Glutamatergic neuron (in vitro differentiated cells): ENCODE results near the gene DDX20. TPM values are rescaled to one million over a fixed set of nuclear protein-coding genes. Genes with fewer than 3 reads are reported as not detected.

Experiments
- DNase-seq: peaks from one replicate; pipeline ENCODE4 v3.0.0; 2022
- H3K27ac Mint-ChIP-seq: one replicate; pipeline ENCODE4 v1.8.0; 2020; ENCODE audit warnings: mild to moderate bottlenecking, mixed read lengths, inconsistent platforms; ENCODE audit not compliant: unreplicated experiment
- H3K27me3 Mint-ChIP-seq: one replicate; pipeline ENCODE4 v1.8.0; 2020; ENCODE audit warnings: mild to moderate bottlenecking, moderate library complexity, mixed read lengths, inconsistent platforms; ENCODE audit not compliant: unreplicated experiment
- H3K36me3 Mint-ChIP-seq: one replicate; pipeline ENCODE4 v1.8.0; 2020; ENCODE audit warnings: mild to moderate bottlenecking, mixed read lengths, inconsistent platforms; ENCODE audit not compliant: unreplicated experiment
- H3K4me1 Mint-ChIP-seq: one replicate; pipeline ENCODE4 v1.8.0; 2020; ENCODE audit warnings: mild to moderate bottlenecking, low read depth, mixed read lengths, inconsistent platforms; ENCODE audit not compliant: unreplicated experiment
- H3K4me3 Mint-ChIP-seq: one replicate; pipeline ENCODE4 v1.8.0; 2020; ENCODE audit warnings: mild to moderate bottlenecking, mixed read lengths, inconsistent platforms; ENCODE audit not compliant: unreplicated experiment
- H3K9me3 Mint-ChIP-seq: one replicate; pipeline ENCODE4 v1.8.0; 2020; ENCODE audit warnings: mild to moderate bottlenecking, moderate library complexity, mixed read lengths, inconsistent platforms; ENCODE audit not compliant: unreplicated experiment
- total RNA-seq: library from RNA; stranded (reverse); fragmentation: NEBNext Ultra II Directional; extraction: Animal tissue kit (Norgen Biotek cat#: 25700); gene quantifications from one replicate; pipeline ENCODE4 v1.2.1, GENCODE V29; 2021; ENCODE audit not compliant: unreplicated experiment
- TF ChIP-seq, protein P1 (sequence below): fragments of 200-600 bp; sonication (generic); IDR thresholded peaks from one replicate; pipeline ENCODE4 v1.5.0; 2021; ENCODE audit not compliant: partially characterized antibody, unreplicated experiment

Gene DDX20
- total RNA-seq, 1 donor from 2014 or later = 17.3 TPM

GRCh38 chr1:111733183-111733991 is 22.3 kb upstream of the DDX20 start:
- Mint-ChIP-seq H3K4me3 (no peak overlapping the region), H3K36me3 (peaks cover 14% of the 10 kb centered on the region), H3K27me3 (peaks cover 44% of the 10 kb centered on the region), H3K9me3 (peaks cover 33% of the 10 kb centered on the region), H3K27ac (no peak overlapping the region), H3K4me1 (peaks cover 57% of the 10 kb centered on the region)
- TF ChIP-seq, protein P1, sequence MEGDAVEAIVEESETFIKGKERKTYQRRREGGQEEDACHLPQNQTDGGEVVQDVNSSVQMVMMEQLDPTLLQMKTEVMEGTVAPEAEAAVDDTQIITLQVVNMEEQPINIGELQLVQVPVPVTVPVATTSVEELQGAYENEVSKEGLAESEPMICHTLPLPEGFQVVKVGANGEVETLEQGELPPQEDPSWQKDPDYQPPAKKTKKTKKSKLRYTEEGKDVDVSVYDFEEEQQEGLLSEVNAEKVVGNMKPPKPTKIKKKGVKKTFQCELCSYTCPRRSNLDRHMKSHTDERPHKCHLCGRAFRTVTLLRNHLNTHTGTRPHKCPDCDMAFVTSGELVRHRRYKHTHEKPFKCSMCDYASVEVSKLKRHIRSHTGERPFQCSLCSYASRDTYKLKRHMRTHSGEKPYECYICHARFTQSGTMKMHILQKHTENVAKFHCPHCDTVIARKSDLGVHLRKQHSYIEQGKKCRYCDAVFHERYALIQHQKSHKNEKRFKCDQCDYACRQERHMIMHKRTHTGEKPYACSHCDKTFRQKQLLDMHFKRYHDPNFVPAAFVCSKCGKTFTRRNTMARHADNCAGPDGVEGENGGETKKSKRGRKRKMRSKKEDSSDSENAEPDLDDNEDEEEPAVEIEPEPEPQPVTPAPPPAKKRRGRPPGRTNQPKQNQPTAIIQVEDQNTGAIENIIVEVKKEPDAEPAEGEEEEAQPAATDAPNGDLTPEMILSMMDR = no peak
- DNase-seq = peak; percentile 76

DNA sequence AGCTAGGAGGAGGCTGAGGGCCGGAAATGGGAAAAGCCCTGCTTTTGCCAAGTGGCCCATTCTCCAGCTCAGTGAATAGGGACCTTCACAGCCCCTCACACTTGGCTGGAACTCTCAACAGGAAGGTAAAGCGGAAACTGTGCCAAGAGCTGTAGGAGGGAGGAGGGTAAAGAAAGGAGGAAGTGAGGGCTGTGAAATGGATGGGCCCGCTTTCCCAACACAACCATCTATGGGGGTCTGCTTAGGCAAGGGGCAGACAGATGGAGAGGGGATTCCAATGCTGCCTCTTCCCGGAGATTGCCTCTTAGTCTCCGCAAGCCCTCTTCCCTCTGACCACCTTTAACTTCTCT is 21.7 kb upstream of the DDX20 start:
- peaks cover 14% of the 10 kb centered on the region for H3K36me3 Mint-ChIP-seq
- DNase-seq = no peak
- no peak overlapping the region for H3K27ac Mint-ChIP-seq
- TF ChIP-seq, protein P1 = no peak
- peaks cover 42% of the 10 kb centered on the region for H3K27me3 Mint-ChIP-seq
- H3K4me3 Mint-ChIP-seq = no peak overlapping the region
- H3K9me3 Mint-ChIP-seq = peaks cover 33% of the 10 kb centered on the region
- peaks cover 52% of the 10 kb centered on the region for H3K4me1 Mint-ChIP-seq

DNA sequence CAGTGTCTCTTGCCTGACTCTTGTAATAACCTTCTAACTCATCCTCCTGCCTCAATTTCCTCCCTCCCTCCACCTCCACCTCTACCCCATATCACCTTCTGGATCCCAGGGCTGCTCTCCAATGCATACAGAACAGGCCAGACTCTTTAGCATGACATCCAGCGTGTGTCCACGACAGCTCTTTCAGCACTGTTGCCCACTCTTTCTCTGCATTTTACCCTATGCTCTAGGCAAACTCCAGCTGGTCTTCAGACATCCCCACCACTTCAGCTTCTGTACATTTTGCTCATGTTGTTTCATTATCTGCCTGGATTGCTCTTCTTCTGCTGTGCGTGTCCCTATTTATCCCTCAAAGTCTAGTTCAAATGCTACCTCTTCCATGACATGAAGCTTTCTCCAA is 21.3 kb upstream of the DDX20 start:
- Mint-ChIP-seq H3K27me3 (peaks cover 39% of the 10 kb centered on the region), H3K4me3 (no peak overlapping the region), H3K27ac (no peak overlapping the region), H3K36me3 (peaks cover 14% of the 10 kb centered on the region), H3K9me3 (peaks cover 32% of the 10 kb centered on the region), H3K4me1 (peaks cover 47% of the 10 kb centered on the region)
- no peak for DNase-seq
- TF ChIP-seq, protein P1 = no peak

GRCh38 chr1:111734856-111735255 is 20.8 kb upstream of the DDX20 start:
- Mint-ChIP-seq H3K9me3 (peaks cover 35% of the 10 kb centered on the region), H3K4me3 (no peak overlapping the region), H3K36me3 (peaks cover 14% of the 10 kb centered on the region), H3K4me1 (peaks cover 44% of the 10 kb centered on the region), H3K27ac (no peak overlapping the region), H3K27me3 (peaks cover 41% of the 10 kb centered on the region)
- DNase-seq = no peak
- TF ChIP-seq, protein P1 = no peak

- TF ChIP-seq, protein P1 = no peak
- no peak overlapping the region for H3K4me3 Mint-ChIP-seq
- no peak overlapping the region for H3K27ac Mint-ChIP-seq
- H3K27me3 Mint-ChIP-seq = peaks cover 40% of the 10 kb centered on the region
- DNase-seq = no peak
- peaks cover 14% of the 10 kb centered on the region for H3K36me3 Mint-ChIP-seq
- H3K4me1 Mint-ChIP-seq = peaks cover 40% of the 10 kb centered on the region
- H3K9me3 Mint-ChIP-seq = peaks cover 34% of the 10 kb centered on the region
Measured at GRCh38 chr1:111735321-111735720, 20.4 kb upstream of the DDX20 start.
